CD1c-positive myeloid dendritic cell (primary cell): Measurements from ENCODE around the gene DNAJB6.

Experiments
- DNase-seq: peaks from one replicate; pipeline ENCODE4 v3.0.0-alpha.2; 2016; ENCODE audit errors: extremely low spot score

DNAJB6 gene

GRCh38 chr7:157336383-157337315 is at the start of gene DNAJB6:
DNAJB6 (plus strand) TSS chr7:157337004; CDS start chr7:157358573, 21,569 bp downstream.
- DNase-seq: peak; percentile 98

- DNase-seq: no peak
These were observed 45.3 kb upstream of the DNAJB6 start for GRCh38 chr7:157291404-157292080.

GRCh38 chr7:157292258-157292657 is 44.5 kb upstream of the DNAJB6 start:
- DNase-seq: no peak

GRCh38 chr7:157292770-157293412 is 43.9 kb upstream of the DNAJB6 start:
- no peak for DNase-seq

GRCh38 chr7:157293413-157293788 is 43.4 kb upstream of the DNAJB6 start:
- DNase-seq: no peak

GRCh38 chr7:157294773-157295172 is 42.0 kb upstream of the DNAJB6 start:
- no peak for DNase-seq

- no peak for DNase-seq
These were observed 41.5 kb upstream of the DNAJB6 start for GRCh38 chr7:157295338-157295737.

- no peak for DNase-seq
These were observed 39.6 kb upstream of the DNAJB6 start for GRCh38 chr7:157297185-157297584.

- no peak for DNase-seq
These were observed 37.5 kb upstream of the DNAJB6 start for GRCh38 chr7:157299317-157299612.

GRCh38 chr7:157299613-157300368 is 37.0 kb upstream of the DNAJB6 start:
- peak; percentile 78 for DNase-seq

GRCh38 chr7:157300369-157300825 is 36.4 kb upstream of the DNAJB6 start:
- DNase-seq: no peak

GRCh38 chr7:157301610-157302120 is 35.1 kb upstream of the DNAJB6 start:
- DNase-seq: peak; percentile 41

GRCh38 chr7:157306846-157307838 is 29.7 kb upstream of the DNAJB6 start:
- DNase-seq: no peak

- no peak for DNase-seq
These were observed 26.7 kb upstream of the DNAJB6 start for GRCh38 chr7:157309988-157310668.

GRCh38 chr7:157310676-157311185 is 26.1 kb upstream of the DNAJB6 start:
- no peak for DNase-seq

- DNase-seq: peak; percentile 56
These were observed 23.9 kb upstream of the DNAJB6 start for GRCh38 chr7:157312941-157313340.

GRCh38 chr7:157313645-157314044 is 23.2 kb upstream of the DNAJB6 start:
- no peak for DNase-seq

- peak; percentile 93 for DNase-seq
These were observed 18.6 kb upstream of the DNAJB6 start for GRCh38 chr7:157318015-157318706.

GRCh38 chr7:157320608-157320980 is 16.2 kb upstream of the DNAJB6 start:
- DNase-seq: peak; percentile 28
